ENCODE results near the gene SLC25A18. TPM values are rescaled to one million over a fixed set of nuclear protein-coding genes. Genes with fewer than 3 reads are reported as not detected.

The SLC25A18 gene
- total RNA-seq, 4 donors from 2014 or later, result 0.23 to 0.76 TPM; not detected in 2

- Histone ChIP-seq H3K9me3 (no peaks in the 10 kb centered on the region), H3K4me1 (peaks cover 0 to under 1% (median 0%) of the 10 kb centered on the region in 3 donors), H3K36me3 (peaks cover 9 to 55% (median 33%) of the 10 kb centered on the region in 3 donors), H3K27ac (no peak overlapping the region), H3K4me3 (no peak overlapping the region), H3K27me3 (no peaks in the 10 kb centered on the region)
- no peak for DNase-seq
- WGBS, 2 donors, result 85 to 87% methylated on average over 7 to 8 of the region's 10 CpGs
- intact Hi-C loops (cut with DNase I), result no loop called here
- no peak for TF ChIP-seq POLR2A (IDR thresholded peaks at IDR 0.05)
- no peak for TF ChIP-seq CTCF (IDR thresholded peaks at IDR 0.05)
Observed at GRCh38 chr22:17589810-17590375, 26.6 kb downstream of the SLC25A18 start.

GRCh38 chr22:17590586-17590985 lies 27.3 kb downstream of the SLC25A18 start:
- TF ChIP-seq POLR2A (IDR thresholded peaks at IDR 0.05) (no peak), CTCF (IDR thresholded peaks at IDR 0.05) (no peak)
- Histone ChIP-seq H3K36me3 (peaks cover 10 to 62% (median 33%) of the 10 kb centered on the region in 3 donors), H3K27ac (no peak overlapping the region), H3K4me3 (no peak overlapping the region), H3K4me1 (peaks cover 0 to 7% (median 0%) of the 10 kb centered on the region in 3 donors), H3K9me3 (no peaks in the 10 kb centered on the region), H3K27me3 (no peaks in the 10 kb centered on the region)
- intact Hi-C loops (cut with DNase I), result no loop called here
- WGBS, 2 donors, result 74 to 84% methylated on average over 3 to 4 of the region's 5 CpGs
- DNase-seq, result no peak

- intact Hi-C loops (cut with DNase I), result no loop called here
- no peaks in the 10 kb centered on the region for H3K27me3 ChIP-seq
- no peaks in the 10 kb centered on the region for H3K9me3 ChIP-seq
- DNase-seq, result no peak
- H3K4me3 ChIP-seq, result no peak overlapping the region
- H3K36me3 ChIP-seq, result peaks cover 18 to 78% (median 38%) of the 10 kb centered on the region in 3 donors
- 84 to 87% methylated on average over 4 to 5 of the region's 5 CpGs for WGBS, 2 donors
- H3K4me1 ChIP-seq, result peaks cover 0 to 8% (median 0%) of the 10 kb centered on the region in 3 donors
- TF ChIP-seq POLR2A (IDR thresholded peaks at IDR 0.05) (no peak), CTCF (IDR thresholded peaks at IDR 0.05) (no peak)
- no peak overlapping the region for H3K27ac ChIP-seq
Observed at GRCh38 chr22:17592201-17592600, 28.9 kb downstream of the SLC25A18 start.

GRCh38 chr22:17596226-17596625 lies 32.9 kb downstream of the SLC25A18 start:
- H3K36me3 ChIP-seq, result peaks cover 28 to 100% (median 55%) of the 10 kb centered on the region in 3 donors
- 96 to 97% methylated on average over 6 of the region's 6 CpGs for WGBS, 2 donors
- intact Hi-C loops (cut with DNase I), result no loop called here
- peaks cover 0 to 8% (median 0%) of the 10 kb centered on the region in 3 donors for H3K4me1 ChIP-seq
- no peaks in the 10 kb centered on the region for H3K9me3 ChIP-seq
- H3K4me3 ChIP-seq, result no peak overlapping the region
- H3K27me3 ChIP-seq, result no peaks in the 10 kb centered on the region
- DNase-seq, result no peak
- no peak for TF ChIP-seq POLR2A (IDR thresholded peaks at IDR 0.05)
- no peak for TF ChIP-seq CTCF (IDR thresholded peaks at IDR 0.05)
- H3K27ac ChIP-seq, result no peak overlapping the region

GRCh38 chr22:17597217-17597616 lies 33.9 kb downstream of the SLC25A18 start:
- H3K4me3 ChIP-seq, result no peak overlapping the region
- H3K27me3 ChIP-seq, result no peaks in the 10 kb centered on the region
- H3K9me3 ChIP-seq, result no peaks in the 10 kb centered on the region
- intact Hi-C loops (cut with DNase I), result no loop called here
- H3K4me1 ChIP-seq, result peaks cover 0 to 8% (median 0%) of the 10 kb centered on the region in 3 donors
- no peak for DNase-seq
- H3K27ac ChIP-seq, result no peak overlapping the region
- TF ChIP-seq POLR2A (IDR thresholded peaks at IDR 0.05) (no peak), CTCF (IDR thresholded peaks at IDR 0.05) (no peak)
- 92 to 100% methylated on average over 2 of the region's 2 CpGs for WGBS, 2 donors
- H3K36me3 ChIP-seq, result peaks cover 24 to 95% (median 45%) of the 10 kb centered on the region in 3 donors

Data from esophagus squamous epithelium (tissue), 5 donors.